ENCODE data around the gene RMDN3.

The RMDN3 gene

GRCh38 chr15:40691737-40692136 is 63.3 kb downstream of the RMDN3 start:
- Histone ChIP-seq H3K27me3 (replicated peaks; ENCODE audit: control insufficient read depth, insufficient read depth, low read length) (no peaks in the 10 kb centered on the region), H3K4me3 (replicated peaks; ENCODE audit: low read depth, low read length) (no peak overlapping the region), H3K36me3 (ENCODE audit: control insufficient read depth, insufficient read depth, low read length) (no peaks in the 10 kb centered on the region; the same call in none of the 2 replicates)
- DNase-seq (ENCODE audit: extremely low read depth, insufficient read length) = no peak
- TF ChIP-seq CTCF (IDR thresholded peaks at IDR 0.05; ENCODE audit: insufficient read depth, low read length, poor library complexity, severe bottlenecking) = no peak

GRCh38 chr15:40688932-40689799 is 65.9 kb downstream of the RMDN3 start:
- no peaks in the 10 kb centered on the region for H3K27me3 ChIP-seq (replicated peaks; ENCODE audit: control insufficient read depth, insufficient read depth, low read length)
- H3K4me3 ChIP-seq (replicated peaks; ENCODE audit: low read depth, low read length) = no peak overlapping the region
- no peaks in the 10 kb centered on the region; the same call in none of the 2 replicates for H3K36me3 ChIP-seq (ENCODE audit: control insufficient read depth, insufficient read depth, low read length)
- no peak for DNase-seq (ENCODE audit: extremely low read depth, insufficient read length)
- TF ChIP-seq CTCF (IDR thresholded peaks at IDR 0.05; ENCODE audit: insufficient read depth, low read length, poor library complexity, severe bottlenecking) = no peak

Data from GM06990 (cell line).